Medulla oblongata (tissue), 1 donor: ENCODE measurements around the gene SHH.
"Not testable (repeated sequence)": the region's sequence is repeated elsewhere in the genome, so short reads cannot be mapped to it uniquely, and the experiment has no call there.

ENCODE experiments used
- DNase-seq: peaks from one replicate; pipeline ENCODE4 v3.0.0-alpha.2; 2015; ENCODE audit errors: extremely low spot score

Gene SHH

GRCh38 chr7:155842496-155843265, 30.4 kb upstream of the SHH start:
- no peak for DNase-seq

- no peak for DNase-seq
Observed at GRCh38 chr7:155840909-155841308, 28.6 kb upstream of the SHH start.

GRCh38 chr7:155840262-155840885, 28.1 kb upstream of the SHH start:
- DNase-seq = no peak

- no peak for DNase-seq
Observed at GRCh38 chr7:155839461-155839860, 27.2 kb upstream of the SHH start.

GRCh38 chr7:155838312-155838711, 26.0 kb upstream of the SHH start:
- not testable (repeated sequence) for DNase-seq

GRCh38 chr7:155837126-155837479, 24.8 kb upstream of the SHH start:
- no peak for DNase-seq

- no peak for DNase-seq
Observed at GRCh38 chr7:155836216-155837125, 24.2 kb upstream of the SHH start.

- DNase-seq = no peak
Observed at GRCh38 chr7:155835446-155836215, 23.4 kb upstream of the SHH start.

GRCh38 chr7:155834486-155835048, 22.3 kb upstream of the SHH start:
- DNase-seq = no peak

GRCh38 chr7:155833651-155834050, 21.4 kb upstream of the SHH start:
- no peak for DNase-seq

- no peak for DNase-seq
Observed at GRCh38 chr7:155832581-155832981, 20.3 kb upstream of the SHH start.

- no peak for DNase-seq
Observed at GRCh38 chr7:155831807-155832524, 19.7 kb upstream of the SHH start.

GRCh38 chr7:155830961-155831806, 18.9 kb upstream of the SHH start:
- no peak for DNase-seq

GRCh38 chr7:155829796-155830470, 17.7 kb upstream of the SHH start:
- no peak for DNase-seq

- no peak for DNase-seq
Observed at GRCh38 chr7:155825336-155825735, 13.1 kb upstream of the SHH start.

GRCh38 chr7:155824227-155824886, 12.1 kb upstream of the SHH start:
- peak; percentile 27 for DNase-seq

- no peak for DNase-seq
Observed at GRCh38 chr7:155821851-155822250, 9.6 kb upstream of the SHH start.

GRCh38 chr7:155820788-155821187, 8.5 kb upstream of the SHH start:
- no peak for DNase-seq

- DNase-seq = no peak
Observed at GRCh38 chr7:155820246-155820645, 8.0 kb upstream of the SHH start.
